Measurements from ENCODE around the gene SOS1.

Gene SOS1

DNA sequence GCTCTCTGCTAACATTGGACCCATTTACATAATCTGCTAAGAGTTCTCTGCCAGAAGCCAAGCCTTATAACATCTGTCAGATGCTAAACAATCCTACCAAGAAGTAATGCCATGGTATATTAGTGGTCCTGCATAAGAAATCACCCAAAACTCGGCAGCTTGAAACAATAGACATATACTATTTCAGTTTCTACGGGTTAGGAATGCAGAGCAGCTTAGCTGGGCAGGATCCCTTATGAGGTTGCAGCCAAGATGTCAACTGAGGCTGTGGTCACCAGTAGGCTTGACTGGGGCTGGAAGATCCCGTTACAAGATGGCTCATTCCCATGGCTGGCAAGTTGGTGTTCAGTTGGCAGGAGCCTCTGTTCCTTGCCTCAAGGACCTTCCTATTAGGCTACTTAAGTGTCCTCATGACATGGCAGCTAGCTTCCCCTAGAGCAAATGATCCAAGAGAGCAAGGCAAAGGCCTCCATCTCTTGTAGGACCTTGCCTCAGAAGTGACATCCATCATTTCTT, 25.1 kb upstream of the SOS1 start:
- no peaks in the 10 kb centered on the region for H3K9me3 ChIP-seq (ENCODE audit: control insufficient read depth, insufficient read depth, low read length)
- H3K36me3 ChIP-seq (ENCODE audit: control insufficient read depth, low read length) = no peaks in the 10 kb centered on the region
- no peak overlapping the region for H3K27ac ChIP-seq (ENCODE audit: low read depth, low read length)
- no peaks in the 10 kb centered on the region for H3K9me2 ChIP-seq (replicated peaks; ENCODE audit: control insufficient read depth, low read length)
- H3K79me2 ChIP-seq (ENCODE audit: control insufficient read depth, low read length) = no peaks in the 10 kb centered on the region
- H3K4me2 ChIP-seq (ENCODE audit: low read length) = no peak overlapping the region
- no peak for TF ChIP-seq EZH2phosphoT487 (IDR thresholded peaks at IDR 0.05; ENCODE audit: borderline replicate concordance, low read length)
- TF ChIP-seq, protein P1, sequence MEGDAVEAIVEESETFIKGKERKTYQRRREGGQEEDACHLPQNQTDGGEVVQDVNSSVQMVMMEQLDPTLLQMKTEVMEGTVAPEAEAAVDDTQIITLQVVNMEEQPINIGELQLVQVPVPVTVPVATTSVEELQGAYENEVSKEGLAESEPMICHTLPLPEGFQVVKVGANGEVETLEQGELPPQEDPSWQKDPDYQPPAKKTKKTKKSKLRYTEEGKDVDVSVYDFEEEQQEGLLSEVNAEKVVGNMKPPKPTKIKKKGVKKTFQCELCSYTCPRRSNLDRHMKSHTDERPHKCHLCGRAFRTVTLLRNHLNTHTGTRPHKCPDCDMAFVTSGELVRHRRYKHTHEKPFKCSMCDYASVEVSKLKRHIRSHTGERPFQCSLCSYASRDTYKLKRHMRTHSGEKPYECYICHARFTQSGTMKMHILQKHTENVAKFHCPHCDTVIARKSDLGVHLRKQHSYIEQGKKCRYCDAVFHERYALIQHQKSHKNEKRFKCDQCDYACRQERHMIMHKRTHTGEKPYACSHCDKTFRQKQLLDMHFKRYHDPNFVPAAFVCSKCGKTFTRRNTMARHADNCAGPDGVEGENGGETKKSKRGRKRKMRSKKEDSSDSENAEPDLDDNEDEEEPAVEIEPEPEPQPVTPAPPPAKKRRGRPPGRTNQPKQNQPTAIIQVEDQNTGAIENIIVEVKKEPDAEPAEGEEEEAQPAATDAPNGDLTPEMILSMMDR (IDR thresholded peaks at IDR 0.05; ENCODE audit: low read depth, low read length, poor library complexity, severe bottlenecking) = no peak
- H3K4me3 ChIP-seq (ENCODE audit: low read length) = no peak overlapping the region
- H3K4me1 ChIP-seq (ENCODE audit: control insufficient read depth, low read length) = peaks cover 43% of the 10 kb centered on the region
- no peaks in the 10 kb centered on the region for H4K20me1 ChIP-seq (ENCODE audit: control insufficient read depth, insufficient read depth, low read depth, low read length)
- H3F3A ChIP-seq (ENCODE audit: control insufficient read depth, insufficient read depth) = peaks cover 14% of the 10 kb centered on the region
- no peaks in the 10 kb centered on the region for H3K27me3 ChIP-seq (ENCODE audit: control insufficient read depth, low read length)

DNA sequence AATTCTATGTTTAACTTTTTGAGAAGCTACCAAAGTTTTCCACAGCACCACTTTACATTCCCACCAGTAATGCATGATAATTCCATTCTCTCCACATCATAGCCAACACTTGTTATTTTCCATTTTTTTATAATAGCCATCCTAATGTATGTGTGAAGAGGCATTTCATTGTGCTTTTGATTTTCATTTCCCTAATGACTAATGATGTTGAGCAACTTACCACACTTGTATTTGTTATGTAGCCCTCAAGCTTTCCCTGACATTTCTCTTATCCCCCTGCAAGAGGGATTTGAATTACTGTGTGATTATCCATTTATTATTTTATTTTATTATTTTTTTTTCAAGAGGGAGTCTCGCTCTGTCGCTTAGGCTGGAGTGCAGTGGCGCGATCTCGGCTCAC, 23.6 kb upstream of the SOS1 start:
- Histone ChIP-seq H3K27ac (ENCODE audit: low read depth, low read length) (0 out of 2 replicates have a peak overlapping the region, but pooled peaks have one; percentile 92), H3K36me3 (ENCODE audit: control insufficient read depth, low read length) (no peaks in the 10 kb centered on the region), H3K79me2 (ENCODE audit: control insufficient read depth, low read length) (no peaks in the 10 kb centered on the region), H3F3A (ENCODE audit: control insufficient read depth, insufficient read depth) (peaks cover 26% of the 10 kb centered on the region), H3K4me3 (ENCODE audit: low read length) (no peak overlapping the region), H3K9me3 (ENCODE audit: control insufficient read depth, insufficient read depth, low read length) (no peaks in the 10 kb centered on the region), H3K27me3 (ENCODE audit: control insufficient read depth, low read length) (no peaks in the 10 kb centered on the region), H3K4me1 (ENCODE audit: control insufficient read depth, low read length) (peaks cover 47% of the 10 kb centered on the region), H3K9me2 (replicated peaks; ENCODE audit: control insufficient read depth, low read length) (no peaks in the 10 kb centered on the region), H4K20me1 (ENCODE audit: control insufficient read depth, insufficient read depth, low read depth, low read length) (no peaks in the 10 kb centered on the region), H3K4me2 (ENCODE audit: low read length) (no peak overlapping the region)
- no peak for TF ChIP-seq EZH2phosphoT487 (IDR thresholded peaks at IDR 0.05; ENCODE audit: borderline replicate concordance, low read length)
- TF ChIP-seq, protein P1 (IDR thresholded peaks at IDR 0.05; ENCODE audit: low read depth, low read length, poor library complexity, severe bottlenecking) = no peak

DNA sequence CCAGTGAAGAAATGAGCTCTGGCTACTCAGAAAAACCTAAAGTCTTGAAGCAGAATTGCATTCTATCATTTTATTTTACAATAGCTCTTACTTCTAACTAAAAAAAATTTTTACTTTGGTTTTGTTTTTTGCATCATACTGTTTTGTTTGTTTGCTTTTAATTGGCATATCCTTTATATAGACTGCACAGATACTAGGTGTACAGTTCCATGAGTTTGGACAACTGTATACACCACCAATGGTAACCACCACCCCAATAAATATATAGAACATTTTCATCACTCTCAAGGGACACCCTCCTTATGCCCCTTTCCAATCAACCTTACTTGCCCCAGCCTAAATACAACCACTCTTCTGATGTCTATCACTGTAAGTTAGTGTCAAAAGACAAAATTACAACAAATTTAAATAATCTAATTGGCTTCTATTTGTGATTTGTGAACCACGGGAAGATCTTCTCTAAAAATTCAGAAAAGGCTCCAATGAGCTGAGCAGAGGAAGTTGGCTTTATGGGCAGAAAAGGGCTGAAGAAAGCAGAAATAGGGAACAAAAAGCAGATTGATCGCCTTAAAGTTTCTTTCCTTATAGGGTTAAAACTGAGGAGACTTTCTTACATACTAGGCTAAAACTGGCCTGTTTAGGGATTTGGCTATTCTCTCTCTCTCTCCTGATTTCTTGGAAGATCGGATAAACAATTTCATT, 22.2 kb upstream of the SOS1 start:
- H3K4me2 ChIP-seq (ENCODE audit: low read length) = peak overlapping the region; percentile 70
- H4K20me1 ChIP-seq (ENCODE audit: control insufficient read depth, insufficient read depth, low read depth, low read length) = no peaks in the 10 kb centered on the region
- no peaks in the 10 kb centered on the region for H3K27me3 ChIP-seq (ENCODE audit: control insufficient read depth, low read length)
- H3F3A ChIP-seq (ENCODE audit: control insufficient read depth, insufficient read depth) = peaks cover 26% of the 10 kb centered on the region
- no peak for TF ChIP-seq EZH2phosphoT487 (IDR thresholded peaks at IDR 0.05; ENCODE audit: borderline replicate concordance, low read length)
- TF ChIP-seq, protein P1 (IDR thresholded peaks at IDR 0.05; ENCODE audit: low read depth, low read length, poor library complexity, severe bottlenecking) = no peak
- H3K27ac ChIP-seq (ENCODE audit: low read depth, low read length) = peak overlapping the region; percentile 92
- H3K9me3 ChIP-seq (ENCODE audit: control insufficient read depth, insufficient read depth, low read length) = no peaks in the 10 kb centered on the region
- peak overlapping the region; percentile 2; the same call in 1 of the 2 replicates for H3K4me3 ChIP-seq (ENCODE audit: low read length)
- H3K4me1 ChIP-seq (ENCODE audit: control insufficient read depth, low read length) = peaks cover 57% of the 10 kb centered on the region
- H3K79me2 ChIP-seq (ENCODE audit: control insufficient read depth, low read length) = no peaks in the 10 kb centered on the region
- no peaks in the 10 kb centered on the region for H3K36me3 ChIP-seq (ENCODE audit: control insufficient read depth, low read length)
- no peaks in the 10 kb centered on the region for H3K9me2 ChIP-seq (replicated peaks; ENCODE audit: control insufficient read depth, low read length)
